HEK293 (cell line): ENCODE measurements around the gene YWHAB.

ENCODE experiments used
- BCL11B ChIP-seq: fragments of 450-650 bp; formaldehyde crosslinking; IDR thresholded peaks from 2 replicates; pipeline ENCODE4 v1.5.1; 2016; ENCODE audit warnings: low read depth, missing biosample characterization, missing genetic modification characterization
- EGR2 ChIP-seq: fragments of 450-650 bp; formaldehyde crosslinking; IDR thresholded peaks from 2 replicates; pipeline ENCODE4 v1.5.1; 2016; ENCODE audit warnings: low read depth, missing biosample characterization, missing genetic modification characterization
- GLI2 ChIP-seq: fragments of 450-650 bp; formaldehyde crosslinking; IDR thresholded peaks from 2 replicates; pipeline ENCODE4; 2017; ENCODE audit warnings: missing biosample characterization, missing genetic modification characterization, low read depth, borderline replicate concordance
- KLF10 ChIP-seq: fragments of 450-650 bp; IDR thresholded peaks from 2 replicates; pipeline ENCODE4 v1.5.1; 2018; ENCODE audit warnings: missing biosample characterization, mild to moderate bottlenecking, missing genetic modification characterization
- PRDM10 ChIP-seq: fragments of 450-650 bp; formaldehyde crosslinking; IDR thresholded peaks from 2 replicates; pipeline ENCODE4 v1.5.1; 2016; ENCODE audit warnings: missing biosample characterization, missing genetic modification characterization
- YY2 ChIP-seq: fragments of 450-650 bp; formaldehyde crosslinking; IDR thresholded peaks from 2 replicates; pipeline ENCODE4 v1.5.1; 2016; ENCODE audit warnings: missing biosample characterization, missing genetic modification characterization
- ZBTB26 ChIP-seq: fragments of 450-650 bp; formaldehyde crosslinking; optimal IDR thresholded peaks from 2 replicates; pipeline ENCODE3; 2016; ENCODE audit warnings: missing biosample characterization, mild to moderate bottlenecking, missing genetic modification characterization
- ZBTB49 ChIP-seq: fragments of 450-650 bp; formaldehyde crosslinking; IDR thresholded peaks from 2 replicates; pipeline ENCODE4 v1.5.1; 2016; ENCODE audit warnings: missing biosample characterization, missing genetic modification characterization, low read depth
- ZBTB6 ChIP-seq: fragments of 450-650 bp; formaldehyde crosslinking; IDR thresholded peaks from 2 replicates; pipeline ENCODE4 v1.5.1; 2017; ENCODE audit warnings: missing biosample characterization, missing genetic modification characterization
- ZFHX2 ChIP-seq: fragments of 450-650 bp; formaldehyde crosslinking; conservative IDR thresholded peaks from 2 replicates; pipeline ENCODE4 v1.5.1; 2016; ENCODE audit warnings: missing biosample characterization, missing genetic modification characterization
- ZNF112 ChIP-seq: fragments of 450-650 bp; formaldehyde crosslinking; IDR thresholded peaks from 2 replicates; pipeline ENCODE4 v1.5.0; 2017; ENCODE audit warnings: missing biosample characterization, missing genetic modification characterization
- ZNF132 ChIP-seq: fragments of 450-650 bp; formaldehyde crosslinking; IDR thresholded peaks from 2 replicates; pipeline ENCODE4 v1.5.1; 2017; ENCODE audit warnings: missing biosample characterization, missing genetic modification characterization, borderline replicate concordance
- ZNF146 ChIP-seq: fragments of 450-650 bp; formaldehyde crosslinking; IDR thresholded peaks from 2 replicates; pipeline ENCODE4 v1.5.1; 2016; ENCODE audit warnings: missing biosample characterization, missing genetic modification characterization
- ZNF18 ChIP-seq: fragments of 450-650 bp; formaldehyde crosslinking; IDR thresholded peaks from 2 replicates; pipeline ENCODE4 v1.5.1; 2016; ENCODE audit warnings: missing biosample characterization, missing genetic modification characterization
- ZNF239 ChIP-seq: fragments of 450-650 bp; formaldehyde crosslinking; IDR thresholded peaks from 2 replicates; pipeline ENCODE4 v1.5.1; 2016; ENCODE audit warnings: missing biosample characterization, missing genetic modification characterization
- ZNF335 ChIP-seq: fragments of 450-650 bp; formaldehyde crosslinking; conservative IDR thresholded peaks from 2 replicates; pipeline ENCODE4 v1.5.1; 2016; ENCODE audit warnings: missing biosample characterization, missing genetic modification characterization
- ZNF341 ChIP-seq: fragments of 450-650 bp; formaldehyde crosslinking; IDR thresholded peaks from 2 replicates; pipeline ENCODE4; 2016; ENCODE audit warnings: low read depth, missing biosample characterization, missing genetic modification characterization
- ZNF391 ChIP-seq: fragments of 450-650 bp; formaldehyde crosslinking; IDR thresholded peaks from 2 replicates; pipeline ENCODE4 v1.5.1; 2016; ENCODE audit warnings: low read depth, missing biosample characterization, missing genetic modification characterization, borderline replicate concordance
- ZNF521 ChIP-seq: fragments of 450-650 bp; formaldehyde crosslinking; IDR thresholded peaks from 2 replicates; pipeline ENCODE4 v1.5.1; 2017; ENCODE audit warnings: missing biosample characterization, mild to moderate bottlenecking, missing genetic modification characterization
- ZNF558 ChIP-seq: fragments of 450-650 bp; formaldehyde crosslinking; IDR thresholded peaks from 2 replicates; pipeline ENCODE4 v1.5.1; 2016; ENCODE audit warnings: missing biosample characterization, missing genetic modification characterization
- ZNF571 ChIP-seq: fragments of 450-650 bp; formaldehyde crosslinking; IDR thresholded peaks from 2 replicates; pipeline ENCODE4 v1.5.0; 2017; ENCODE audit warnings: missing biosample characterization, missing genetic modification characterization
- ZNF610 ChIP-seq: fragments of 450-650 bp; formaldehyde crosslinking; IDR thresholded peaks from 2 replicates; pipeline ENCODE4 v1.5.1; 2016; ENCODE audit warnings: missing biosample characterization, missing genetic modification characterization, borderline replicate concordance
- ZNF629 ChIP-seq: fragments of 450-650 bp; formaldehyde crosslinking; IDR thresholded peaks from 2 replicates; pipeline ENCODE4 v1.5.1; 2017; ENCODE audit warnings: missing biosample characterization, missing genetic modification characterization
- ZNF639 ChIP-seq: fragments of 450-650 bp; formaldehyde crosslinking; IDR thresholded peaks from 2 replicates; pipeline ENCODE4 v1.5.1; 2016; ENCODE audit warnings: missing biosample characterization, missing genetic modification characterization
- ZNF670 ChIP-seq: fragments of 450-650 bp; formaldehyde crosslinking; IDR thresholded peaks from 2 replicates; pipeline ENCODE4 v1.5.1; 2016; ENCODE audit warnings: missing biosample characterization, missing genetic modification characterization, low read depth
- ZNF76 ChIP-seq: fragments of 450-650 bp; formaldehyde crosslinking; IDR thresholded peaks from 2 replicates; pipeline ENCODE4; 2016; ENCODE audit warnings: low read depth, missing biosample characterization, missing genetic modification characterization, borderline replicate concordance
- ZSCAN23 ChIP-seq: fragments of 450-650 bp; formaldehyde crosslinking; IDR thresholded peaks from 2 replicates; pipeline ENCODE4 v1.5.1; 2016; ENCODE audit warnings: missing biosample characterization, missing genetic modification characterization
- ZXDB ChIP-seq: fragments of 450-650 bp; formaldehyde crosslinking; IDR thresholded peaks from 2 replicates; pipeline ENCODE4 v1.5.1; 2016; ENCODE audit warnings: missing biosample characterization, missing genetic modification characterization

The YWHAB gene

GRCh38 chr20:44909872-44910689 is 24.6 kb downstream of the YWHAB start, which contains the start of gene PABPC1L (continued):
- TF ChIP-seq ZBTB6 (tag by site-specific recombination): no peak
- TF ChIP-seq ZNF558 (tag by site-specific recombination): no peak
- TF ChIP-seq ZNF521 (tag by site-specific recombination): no peak
- TF ChIP-seq ZNF146 (tag by site-specific recombination): 0 out of 2 replicates have a peak, but pooled peaks have one; percentile 20
- TF ChIP-seq ZNF571: no peak
- TF ChIP-seq ZFHX2: peak; percentile 88
- peak; percentile 57 for TF ChIP-seq ZNF629 (tag by site-specific recombination)
- TF ChIP-seq ZNF132: no peak
- peak; percentile 93 for TF ChIP-seq ZBTB26 (tag by site-specific recombination)
- TF ChIP-seq ZXDB: peak; percentile 71; the same call in 1 of the 2 replicates
- TF ChIP-seq ZNF18 (tag by site-specific recombination): no peak
- TF ChIP-seq ZNF112 (tag by site-specific recombination): no peak
- TF ChIP-seq ZBTB49 (tag by site-specific recombination): no peak
- peak; percentile 75; the same call in 1 of the 2 replicates for TF ChIP-seq EGR2 (tag by site-specific recombination)
- peak; percentile 90 for TF ChIP-seq ZNF335 (tag by site-specific recombination)
- TF ChIP-seq PRDM10: peak; percentile 55; the same call in 1 of the 2 replicates
- TF ChIP-seq ZNF76 (tag by site-specific recombination): peak; percentile 69; the same call in 1 of the 2 replicates
- TF ChIP-seq YY2 (tag by site-specific recombination): peak; percentile 16; the same call in 1 of the 2 replicates
- TF ChIP-seq ZNF639: no peak
- TF ChIP-seq KLF10 (tag by site-specific recombination): peak; percentile 80
- TF ChIP-seq BCL11B (tag by site-specific recombination): no peak
- 0 out of 2 replicates have a peak, but pooled peaks have one; percentile 49 for TF ChIP-seq ZSCAN23
- TF ChIP-seq ZNF610 (tag by site-specific recombination): no peak
- TF ChIP-seq GLI2: no peak
- TF ChIP-seq ZNF391 (tag by site-specific recombination): peak; percentile 54; the same call in 1 of the 2 replicates
- no peak for TF ChIP-seq ZNF670 (tag by site-specific recombination)
- no peak for TF ChIP-seq ZNF239 (tag by site-specific recombination)
- TF ChIP-seq ZNF341: 0 out of 2 replicates have a peak, but pooled peaks have one; percentile 16
